Smooth muscle cell (in vitro differentiated cells): ENCODE results near the gene CLEC9A. TPM values are rescaled to one million over a fixed set of nuclear protein-coding genes. Genes with fewer than 3 reads are reported as not detected.

Source experiments
- DNase-seq: peaks from one replicate; lab custom pipeline; 2025; ENCODE audit not compliant: unreplicated experiment; lab: John Stamatoyannopoulos, UW
- H2AFZ ChIP-seq: fragments of 200-600 bp; sonication (generic); 2 replicates; pipeline ENCODE4 v1.6.0; 2016; ENCODE audit warnings: antibody characterized with exemption, low read depth, mild to moderate bottlenecking
- H3F3A ChIP-seq: fragments of 200-600 bp; sonication (generic); 2 replicates; pipeline ENCODE4 v1.6.0; 2017; ENCODE audit warnings: antibody characterized with exemption, low read depth
- H3K27ac ChIP-seq: fragments of 200-600 bp; sonication (generic); 2 replicates; pipeline ENCODE4 v1.5.1; 2016; ENCODE audit warnings: low read depth, mild to moderate bottlenecking
- H3K27me3 ChIP-seq: fragments of 200-600 bp; sonication (generic); 2 replicates; pipeline ENCODE4 v1.6.1; 2016; ENCODE audit warnings: low read depth, mild to moderate bottlenecking
- H3K36me3 ChIP-seq: fragments of 200-600 bp; sonication (generic); 2 replicates; pipeline ENCODE4 v1.5.1; 2016; ENCODE audit warnings: low read depth
- H3K4me1 ChIP-seq: fragments of 200-600 bp; sonication (generic); 2 replicates; pipeline ENCODE4 v1.5.1; 2016; ENCODE audit warnings: low read depth
- H3K4me2 ChIP-seq: fragments of 200-600 bp; sonication (generic); 2 replicates; pipeline ENCODE4 v1.6.0; 2016; ENCODE audit warnings: mild to moderate bottlenecking
- H3K4me3 ChIP-seq: fragments of 200-600 bp; sonication (generic); 2 replicates; pipeline ENCODE4 v1.5.1; 2016; ENCODE audit warnings: mild to moderate bottlenecking
- H3K79me2 ChIP-seq: fragments of 200-600 bp; sonication (generic); 2 replicates; pipeline ENCODE4 v1.6.0; 2016; ENCODE audit warnings: low read depth, mild to moderate bottlenecking
- H3K9ac ChIP-seq: fragments of 200-600 bp; sonication (generic); 2 replicates; pipeline ENCODE4 v1.6.0; 2016; ENCODE audit warnings: low read depth
- H3K9me3 ChIP-seq: fragments of 200-600 bp; sonication (generic); replicated peaks from 2 replicates; pipeline ENCODE4 v1.5.1; 2016; ENCODE audit warnings: low read depth
- H4K20me1 ChIP-seq: fragments of 200-600 bp; sonication (generic); 2 replicates; pipeline ENCODE4 v1.6.0; 2016; ENCODE audit warnings: low read depth
- CTCF ChIP-seq: fragments of 200-600 bp; sonication (generic); IDR thresholded peaks from 2 replicates; pipeline ENCODE4 v1.5.1; 2017; ENCODE audit warnings: borderline replicate concordance, mild to moderate bottlenecking, antibody characterized with exemption; ENCODE audit not compliant: insufficient read depth, poor library complexity, severe bottlenecking
- WGBS: methylation state at CpG from one replicate; pipeline ENCODE4 v1.1.7; 2016; ENCODE audit warnings: low lambda C conversion rate; 5-methylcytosine and 5-hydroxymethylcytosine counted together
- polyA plus RNA-seq: library from polyadenylated mRNA; unstranded; fragments of >200 nt; fragmentation: Nextera tagmentation; extraction: Ambion mirVana; gene quantifications from 2 replicates; pipeline ENCODE4 v1.2.1, GENCODE V29; 2016
- total RNA-seq: library from RNA; depleted of rRNA; stranded (reverse); fragments of >200 nt; gene quantifications from 2 replicates; pipeline ENCODE4 v1.2.3, GENCODE V29; 2014

The CLEC9A gene
- total and polyA plus RNA-seq, 2 experiments from 2014 or later = not detected

GRCh38 chr12:10084733-10085132 is 54.3 kb downstream of the CLEC9A start:
- no peak overlapping the region for H3K9ac ChIP-seq
- H3K79me2 ChIP-seq = no peaks in the 10 kb centered on the region
- H3F3A ChIP-seq = no peaks in the 10 kb centered on the region
- no peak for TF ChIP-seq CTCF
- H3K4me3 ChIP-seq = no peak overlapping the region
- no peaks in the 10 kb centered on the region for H3K27me3 ChIP-seq
- no peaks in the 10 kb centered on the region for H3K4me1 ChIP-seq
- no peaks in the 10 kb centered on the region for H3K9me3 ChIP-seq
- no peaks in the 10 kb centered on the region for H3K36me3 ChIP-seq
- WGBS = 83% methylated on average over 5 of the region's 6 CpGs
- H2AFZ ChIP-seq = no peak overlapping the region
- no peak for DNase-seq
- no peaks in the 10 kb centered on the region for H4K20me1 ChIP-seq
- H3K4me2 ChIP-seq = no peak overlapping the region
- H3K27ac ChIP-seq = no peak overlapping the region

GRCh38 chr12:10086387-10086786 is 55.9 kb downstream of the CLEC9A start:
- no peaks in the 10 kb centered on the region for H3K27me3 ChIP-seq
- no peak overlapping the region for H3K27ac ChIP-seq
- no peak overlapping the region for H3K4me2 ChIP-seq
- no peak overlapping the region for H3K9ac ChIP-seq
- no peaks in the 10 kb centered on the region for H3K4me1 ChIP-seq
- WGBS = 94% methylated on average over 3 of the region's 3 CpGs
- no peaks in the 10 kb centered on the region for H4K20me1 ChIP-seq
- no peak overlapping the region for H2AFZ ChIP-seq
- no peak for TF ChIP-seq CTCF
- H3K4me3 ChIP-seq = no peak overlapping the region
- H3K9me3 ChIP-seq = no peaks in the 10 kb centered on the region
- no peaks in the 10 kb centered on the region for H3F3A ChIP-seq
- H3K36me3 ChIP-seq = no peaks in the 10 kb centered on the region
- DNase-seq = no peak
- no peaks in the 10 kb centered on the region for H3K79me2 ChIP-seq

GRCh38 chr12:10088031-10088430 is 57.5 kb downstream of the CLEC9A start:
- Histone ChIP-seq H3K4me2 (no peak overlapping the region), H3K79me2 (no peaks in the 10 kb centered on the region)
- TF ChIP-seq CTCF = no peak

More at GRCh38 chr12:10088031-10088430, 57.5 kb downstream of the CLEC9A start:
- Histone ChIP-seq H3K9me3 (no peaks in the 10 kb centered on the region), H3K27ac (no peak overlapping the region), H3K4me1 (no peaks in the 10 kb centered on the region), H3K9ac (no peak overlapping the region), H3K27me3 (no peaks in the 10 kb centered on the region), H3K4me3 (no peak overlapping the region), H2AFZ (no peak overlapping the region), H3F3A (no peaks in the 10 kb centered on the region), H3K36me3 (no peaks in the 10 kb centered on the region), H4K20me1 (no peaks in the 10 kb centered on the region)
- DNase-seq = no peak
